Panc1 (cell line): ENCODE data around the gene ITPR2. TPM values are rescaled to one million over a fixed set of nuclear protein-coding genes. Genes with fewer than 3 reads are reported as not detected.
"Not testable (repeated sequence)": the region's sequence is repeated elsewhere in the genome, so short reads cannot be mapped to it uniquely, and the experiment has no call there.

Experiments
- ATAC-seq: fragments of 200-7000 bp; cut with Tn5 transposase; 2 replicates; pipeline ENCODE4 v1.9.1; 2020; ENCODE audit warnings: mild to moderate bottlenecking, moderate library complexity
- BruUV-seq: library from RNA; stranded (reverse); fragments of 400-500 nt; replicated peaks from 2 replicates; lab custom pipeline; 2021; lab: Mats Ljungman, UMichigan
- CTCF ChIA-PET: fragments of 300-600 bp; sonication (Branson Sonifier 250); formaldehyde crosslinking; loops from one replicate; lab custom pipeline; 2022; ENCODE audit warnings: antibody characterized with exemption; lab: Charles Lee
- POLR2A ChIA-PET: fragments of 300-600 bp; sonication (Branson Sonifier 250); formaldehyde crosslinking; loops from one replicate; lab custom pipeline; 2022; ENCODE audit warnings: antibody characterized with exemption; lab: Charles Lee
- DNase-seq: peaks from one replicate; pipeline ENCODE4 v3.0.0-alpha.2; 2010; ENCODE audit warnings: low read depth, low spot score
- H3K27ac ChIP-seq: 2 replicates; pipeline ENCODE4 v1.5.1; 2011; ENCODE audit warnings: mild to moderate bottlenecking, low read length, inconsistent platforms
- H3K27me3 ChIP-seq: fragments of 200-500 bp; sonication (Bioruptor generic); 2 replicates; pipeline ENCODE4 v1.6.0; 2014; ENCODE audit warnings: low read length, inconsistent platforms; ENCODE audit not compliant: control insufficient read depth, insufficient read depth
- H3K36me3 ChIP-seq: fragments of 200-500 bp; sonication (Bioruptor generic); 2 replicates; pipeline ENCODE4 v1.5.1; 2014; ENCODE audit warnings: inconsistent platforms, mild to moderate bottlenecking, low read length, moderate library complexity; ENCODE audit not compliant: control insufficient read depth, insufficient read depth
- H3K4me1 ChIP-seq: 2 replicates; pipeline ENCODE4 v1.5.1; 2011; ENCODE audit warnings: inconsistent platforms, mild to moderate bottlenecking, low read length, moderate library complexity; ENCODE audit not compliant: control insufficient read depth, insufficient read depth
- H3K4me3 ChIP-seq, 2 experiments: 2 replicates each; pipeline ENCODE4 v1.5.1; 2011 to 2012; ENCODE audit warnings: low read depth in 2 of 2, low read length in 2 of 2, mild to moderate bottlenecking in 2 of 2, inconsistent platforms in 1 of 2, moderate library complexity in 1 of 2
- H3K9me3 ChIP-seq: fragments of 200-500 bp; sonication (Bioruptor generic); 2 replicates; pipeline ENCODE4 v1.5.1; 2014; ENCODE audit warnings: low read depth, mild to moderate bottlenecking, inconsistent platforms, low read length, moderate library complexity; ENCODE audit not compliant: control insufficient read depth, insufficient read depth
- POLR2AphosphoS5 ChIP-seq: IDR thresholded peaks from 2 replicates; pipeline ENCODE4 v1.6.1; 2012; ENCODE audit warnings: mild to moderate bottlenecking, low read depth, low read length, moderate library complexity
- SIN3A ChIP-seq: IDR thresholded peaks from 2 replicates; pipeline ENCODE4 v1.6.1; 2012; ENCODE audit warnings: low read depth, mild to moderate bottlenecking, low read length, moderate library complexity, borderline replicate concordance; ENCODE audit not compliant: insufficient read depth
- TCF7L2 ChIP-seq: IDR thresholded peaks from 2 replicates; pipeline ENCODE4 v1.6.1; 2011; ENCODE audit warnings: mild to moderate bottlenecking, low read depth, low read length, inconsistent platforms
- in situ Hi-C: cut with HindIII; loops from 2 replicates; pipeline ENCODE4 v1.10.0; 2016; ENCODE audit warnings: low sequenced_read_pairs, low pct_unique_long_range_greater_than_20kb
- intact Hi-C: fragments of 100-400 bp; cut with micrococcal nuclease; formaldehyde crosslinking; loops from one replicate; pipeline ENCODE4 v1.10.0; 2022; ENCODE audit not compliant: unreplicated experiment
- total RNA-seq: library from RNA; stranded (reverse); gene quantifications from one replicate; pipeline ENCODE4 v1.2.1, GENCODE V29; 2021; ENCODE audit not compliant: unreplicated experiment
- TF ChIP-seq, protein P1 (sequence below), 2 experiments: IDR thresholded peaks; 2 replicates each; pipeline ENCODE4 v1.6.1; 2011 to 2012; ENCODE audit warnings: low read depth in 2 of 2, control low read depth in 1 of 2, low read length in 1 of 2, mild to moderate bottlenecking in 1 of 2, moderate library complexity in 1 of 2; ENCODE audit not compliant: insufficient read depth in 1 of 2
- TF ChIP-seq, protein P2 (sequence below): fragments of 450-650 bp; IDR thresholded peaks from 2 replicates; pipeline ENCODE4 v1.5.1; 2017; ENCODE audit warnings: mild to moderate bottlenecking

The ITPR2 gene
- total RNA-seq, 1 experiment from 2014 or later: 41.8 TPM

DNA sequence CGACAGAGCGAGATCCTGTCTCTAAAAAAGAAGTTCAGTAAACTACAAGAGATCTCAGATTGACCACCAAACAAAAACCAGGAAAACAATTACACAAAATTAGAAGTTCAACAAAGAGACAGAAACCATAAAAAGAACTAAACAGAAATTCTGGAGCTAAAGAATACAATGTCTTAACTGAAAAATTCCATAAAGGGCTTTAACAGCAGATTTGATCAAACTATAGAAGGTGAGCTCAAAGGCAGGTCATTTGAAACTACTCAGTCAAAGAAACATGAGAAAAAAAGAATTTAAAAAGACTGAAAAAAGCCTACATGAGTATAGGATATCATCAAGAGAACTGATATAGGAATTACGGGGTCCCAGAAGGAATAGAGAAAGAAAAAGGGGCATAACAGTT is 71.2 kb downstream of the ITPR2 start:
- intact Hi-C loops (no loop called here), in situ Hi-C loops (no loop called here)
- Histone ChIP-seq H3K27me3 (no peaks in the 10 kb centered on the region), H3K9me3 (peaks cover 10% of the 10 kb centered on the region), H3K4me3 (no peak overlapping the region), H3K4me1 (no peaks in the 10 kb centered on the region), H3K27ac (no peak overlapping the region), H3K36me3 (no peaks in the 10 kb centered on the region)
- no peak for ATAC-seq
- DNase-seq: no peak
- ChIA-PET CTCF (interaction anchor here (0.6 kb wide), 1 partner anchor 43 kb away, joined by 3 read pairs; no protein-coding TSS in a partner anchor), POLR2A (no interaction called here)
- TF ChIP-seq SIN3A (no peak), POLR2AphosphoS5 (no peak), TCF7L2 (no peak)
- TF ChIP-seq, protein P1, sequence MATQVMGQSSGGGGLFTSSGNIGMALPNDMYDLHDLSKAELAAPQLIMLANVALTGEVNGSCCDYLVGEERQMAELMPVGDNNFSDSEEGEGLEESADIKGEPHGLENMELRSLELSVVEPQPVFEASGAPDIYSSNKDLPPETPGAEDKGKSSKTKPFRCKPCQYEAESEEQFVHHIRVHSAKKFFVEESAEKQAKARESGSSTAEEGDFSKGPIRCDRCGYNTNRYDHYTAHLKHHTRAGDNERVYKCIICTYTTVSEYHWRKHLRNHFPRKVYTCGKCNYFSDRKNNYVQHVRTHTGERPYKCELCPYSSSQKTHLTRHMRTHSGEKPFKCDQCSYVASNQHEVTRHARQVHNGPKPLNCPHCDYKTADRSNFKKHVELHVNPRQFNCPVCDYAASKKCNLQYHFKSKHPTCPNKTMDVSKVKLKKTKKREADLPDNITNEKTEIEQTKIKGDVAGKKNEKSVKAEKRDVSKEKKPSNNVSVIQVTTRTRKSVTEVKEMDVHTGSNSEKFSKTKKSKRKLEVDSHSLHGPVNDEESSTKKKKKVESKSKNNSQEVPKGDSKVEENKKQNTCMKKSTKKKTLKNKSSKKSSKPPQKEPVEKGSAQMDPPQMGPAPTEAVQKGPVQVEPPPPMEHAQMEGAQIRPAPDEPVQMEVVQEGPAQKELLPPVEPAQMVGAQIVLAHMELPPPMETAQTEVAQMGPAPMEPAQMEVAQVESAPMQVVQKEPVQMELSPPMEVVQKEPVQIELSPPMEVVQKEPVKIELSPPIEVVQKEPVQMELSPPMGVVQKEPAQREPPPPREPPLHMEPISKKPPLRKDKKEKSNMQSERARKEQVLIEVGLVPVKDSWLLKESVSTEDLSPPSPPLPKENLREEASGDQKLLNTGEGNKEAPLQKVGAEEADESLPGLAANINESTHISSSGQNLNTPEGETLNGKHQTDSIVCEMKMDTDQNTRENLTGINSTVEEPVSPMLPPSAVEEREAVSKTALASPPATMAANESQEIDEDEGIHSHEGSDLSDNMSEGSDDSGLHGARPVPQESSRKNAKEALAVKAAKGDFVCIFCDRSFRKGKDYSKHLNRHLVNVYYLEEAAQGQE (IDR thresholded peaks at IDR 0.05; ENCODE audit: insufficient read depth in 1 of 2, low read depth in 2 of 2, low read length in 1 of 2): no peak
- TF ChIP-seq, protein P2, sequence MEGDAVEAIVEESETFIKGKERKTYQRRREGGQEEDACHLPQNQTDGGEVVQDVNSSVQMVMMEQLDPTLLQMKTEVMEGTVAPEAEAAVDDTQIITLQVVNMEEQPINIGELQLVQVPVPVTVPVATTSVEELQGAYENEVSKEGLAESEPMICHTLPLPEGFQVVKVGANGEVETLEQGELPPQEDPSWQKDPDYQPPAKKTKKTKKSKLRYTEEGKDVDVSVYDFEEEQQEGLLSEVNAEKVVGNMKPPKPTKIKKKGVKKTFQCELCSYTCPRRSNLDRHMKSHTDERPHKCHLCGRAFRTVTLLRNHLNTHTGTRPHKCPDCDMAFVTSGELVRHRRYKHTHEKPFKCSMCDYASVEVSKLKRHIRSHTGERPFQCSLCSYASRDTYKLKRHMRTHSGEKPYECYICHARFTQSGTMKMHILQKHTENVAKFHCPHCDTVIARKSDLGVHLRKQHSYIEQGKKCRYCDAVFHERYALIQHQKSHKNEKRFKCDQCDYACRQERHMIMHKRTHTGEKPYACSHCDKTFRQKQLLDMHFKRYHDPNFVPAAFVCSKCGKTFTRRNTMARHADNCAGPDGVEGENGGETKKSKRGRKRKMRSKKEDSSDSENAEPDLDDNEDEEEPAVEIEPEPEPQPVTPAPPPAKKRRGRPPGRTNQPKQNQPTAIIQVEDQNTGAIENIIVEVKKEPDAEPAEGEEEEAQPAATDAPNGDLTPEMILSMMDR: no peak
- no TSS peak for BruUV-seq

DNA sequence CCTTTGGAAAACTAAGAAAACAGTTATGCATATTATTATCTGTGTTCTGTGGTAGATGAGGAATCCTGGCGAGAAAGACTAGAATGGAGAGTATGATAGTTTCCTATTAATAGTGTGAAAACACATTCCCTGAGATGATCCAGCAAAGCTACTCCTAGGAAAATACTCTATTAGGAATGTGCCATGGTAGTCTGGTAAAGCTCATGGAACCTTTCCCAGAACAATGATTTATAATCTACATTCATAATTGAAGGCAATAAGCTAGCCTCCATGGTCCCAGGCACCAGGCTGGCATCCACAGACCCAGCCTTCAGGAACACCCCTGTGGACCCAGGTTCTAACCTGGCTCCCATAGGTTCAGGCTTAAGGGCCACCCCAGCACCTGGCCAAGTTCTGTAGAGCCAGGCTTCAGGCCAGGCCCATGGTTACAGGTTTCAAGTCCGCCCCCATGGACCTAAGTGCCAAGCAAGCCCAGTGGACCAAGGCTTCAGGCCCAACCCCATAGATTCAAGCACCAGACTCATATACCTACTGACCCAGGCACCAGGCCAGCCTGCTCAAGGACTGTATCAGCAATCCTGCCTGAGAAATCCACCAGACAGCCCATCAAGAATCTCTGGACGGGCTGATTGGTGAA is 72.2 kb downstream of the ITPR2 start:
- DNase-seq: no peak
- no peaks in the 10 kb centered on the region for H3K36me3 ChIP-seq
- peaks cover 10% of the 10 kb centered on the region for H3K9me3 ChIP-seq
- no TSS peak for BruUV-seq
- no peak for ATAC-seq
- POLR2A ChIA-PET: no interaction called here
- CTCF ChIA-PET: no interaction called here
- no peaks in the 10 kb centered on the region for H3K4me1 ChIP-seq
- H3K27ac ChIP-seq: no peak overlapping the region
- TF ChIP-seq SIN3A: no peak
- TF ChIP-seq, protein P1 (IDR thresholded peaks at IDR 0.05; ENCODE audit: insufficient read depth in 1 of 2, low read depth in 2 of 2, low read length in 1 of 2): no peak
- TF ChIP-seq, protein P2: no peak
- no peak for TF ChIP-seq TCF7L2
- TF ChIP-seq POLR2AphosphoS5: no peak
- intact Hi-C loops: no loop called here
- H3K27me3 ChIP-seq: no peaks in the 10 kb centered on the region
- in situ Hi-C loops: no loop called here
- H3K4me3 ChIP-seq: no peak overlapping the region

DNA sequence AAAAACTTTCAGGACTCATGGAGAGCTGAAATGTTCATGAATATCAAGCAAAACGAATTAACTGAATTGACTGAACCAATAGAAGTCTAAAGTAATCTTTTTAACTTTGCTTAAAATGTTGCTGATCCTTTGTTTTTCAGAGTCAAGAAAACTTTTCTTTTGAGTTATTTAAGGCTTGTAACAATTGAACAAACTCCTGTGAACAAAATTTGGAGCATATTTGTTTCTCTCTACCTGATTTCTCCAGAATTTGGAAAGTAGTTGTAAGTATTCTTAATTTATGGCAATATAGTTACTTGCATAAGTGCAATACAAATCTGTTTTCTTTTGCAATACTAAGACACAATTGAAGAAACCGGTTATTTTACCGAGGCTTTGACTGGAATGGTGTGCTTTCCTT is 77.6 kb downstream of the ITPR2 start:
- in situ Hi-C loops, POLR2A ChIA-PET, H3K36me3 ChIP-seq, ATAC-seq, intact Hi-C loops, H3K9me3 ChIP-seq, H3K4me3 ChIP-seq, DNase-seq, BruUV-seq, CTCF ChIA-PET, H3K4me1 ChIP-seq, H3K27me3 ChIP-seq, H3K27ac ChIP-seq: not testable (repeated sequence)
